ENCODE results near the gene SMTN. TPM values are rescaled to one million over a fixed set of nuclear protein-coding genes. Genes with fewer than 3 reads are reported as not detected.

Gene SMTN
- total and polyA plus RNA-seq, 3 donors from 2014 or later, result 31.6 to 52.5 (median 50.1) TPM

DNA sequence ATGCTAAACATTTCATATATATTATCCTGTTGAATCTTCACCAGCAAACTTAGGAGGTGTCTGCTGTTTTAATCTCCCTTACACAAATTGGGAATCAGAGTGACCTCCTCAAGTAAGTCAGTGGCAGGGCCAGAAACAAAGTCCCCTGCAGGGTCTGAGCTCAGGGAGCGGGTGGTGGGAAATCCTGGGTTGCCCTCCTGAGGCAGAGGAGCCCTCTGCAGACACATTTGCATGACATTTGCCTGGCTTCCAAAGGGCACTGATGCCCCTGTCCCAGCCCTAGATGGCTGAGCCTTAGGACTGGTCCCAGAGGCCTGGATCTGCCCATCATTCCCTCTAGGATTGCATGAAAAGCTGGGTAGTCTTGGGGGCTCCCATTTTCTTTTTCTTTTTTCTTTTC, 39.5 kb downstream of the SMTN start:
- Histone ChIP-seq H3K27me3 (no peaks in the 10 kb centered on the region), H3K4me3 (no peak overlapping the region), H3K9me3 (no peaks in the 10 kb centered on the region), H3K36me3 (ENCODE audit: low read depth, missing control alignments) (no peaks in the 10 kb centered on the region), H3K27ac (no peak overlapping the region), H3K4me1 (peaks cover 7% of the 10 kb centered on the region)
- whole genome bisulfite sequencing, 2 donors, result 80 to 100% methylated on average over 1 of the region's 1 CpG
- TF ChIP-seq, protein P1, sequence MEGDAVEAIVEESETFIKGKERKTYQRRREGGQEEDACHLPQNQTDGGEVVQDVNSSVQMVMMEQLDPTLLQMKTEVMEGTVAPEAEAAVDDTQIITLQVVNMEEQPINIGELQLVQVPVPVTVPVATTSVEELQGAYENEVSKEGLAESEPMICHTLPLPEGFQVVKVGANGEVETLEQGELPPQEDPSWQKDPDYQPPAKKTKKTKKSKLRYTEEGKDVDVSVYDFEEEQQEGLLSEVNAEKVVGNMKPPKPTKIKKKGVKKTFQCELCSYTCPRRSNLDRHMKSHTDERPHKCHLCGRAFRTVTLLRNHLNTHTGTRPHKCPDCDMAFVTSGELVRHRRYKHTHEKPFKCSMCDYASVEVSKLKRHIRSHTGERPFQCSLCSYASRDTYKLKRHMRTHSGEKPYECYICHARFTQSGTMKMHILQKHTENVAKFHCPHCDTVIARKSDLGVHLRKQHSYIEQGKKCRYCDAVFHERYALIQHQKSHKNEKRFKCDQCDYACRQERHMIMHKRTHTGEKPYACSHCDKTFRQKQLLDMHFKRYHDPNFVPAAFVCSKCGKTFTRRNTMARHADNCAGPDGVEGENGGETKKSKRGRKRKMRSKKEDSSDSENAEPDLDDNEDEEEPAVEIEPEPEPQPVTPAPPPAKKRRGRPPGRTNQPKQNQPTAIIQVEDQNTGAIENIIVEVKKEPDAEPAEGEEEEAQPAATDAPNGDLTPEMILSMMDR (IDR thresholded peaks at IDR 0.05), result no peak
- TF ChIP-seq POLR2A (IDR thresholded peaks at IDR 0.05), result no peak
- intact Hi-C loops (cut with DNase I; ENCODE audit: low total_unique reads), result no loop called here
- DNase-seq, result no peak

DNA sequence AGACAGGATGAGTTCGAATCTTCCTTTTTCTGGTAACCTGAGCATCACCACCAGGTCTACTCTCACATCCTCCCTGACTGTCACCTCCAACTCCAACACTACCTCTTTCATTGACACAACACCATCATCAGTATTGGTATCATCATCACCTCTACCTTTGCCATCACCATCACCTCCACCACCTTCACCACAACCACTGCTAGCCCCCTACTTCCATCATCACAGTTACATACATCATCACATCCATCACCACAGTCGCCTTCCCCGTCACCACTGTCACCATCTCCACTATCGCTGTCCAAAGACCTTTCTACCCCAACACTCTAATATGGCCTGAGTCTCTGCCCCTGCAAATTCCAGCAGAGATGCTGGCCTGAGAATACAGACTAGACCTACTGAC, 40.3 kb downstream of the SMTN start:
- WGBS, 2 donors, result 93 to 98% methylated on average over 4 of the region's 4 CpGs
- peaks cover 7% of the 10 kb centered on the region for H3K4me1 ChIP-seq
- intact Hi-C loops (cut with DNase I; ENCODE audit: low total_unique reads), result no loop called here
- no peaks in the 10 kb centered on the region for H3K27me3 ChIP-seq
- DNase-seq, result no peak
- H3K4me3 ChIP-seq, result no peak overlapping the region
- no peak for TF ChIP-seq POLR2A (IDR thresholded peaks at IDR 0.05)
- TF ChIP-seq, protein P1 (IDR thresholded peaks at IDR 0.05), result no peak
- H3K27ac ChIP-seq, result no peak overlapping the region
- no peaks in the 10 kb centered on the region for H3K9me3 ChIP-seq
- no peaks in the 10 kb centered on the region for H3K36me3 ChIP-seq (ENCODE audit: low read depth, missing control alignments)

DNA sequence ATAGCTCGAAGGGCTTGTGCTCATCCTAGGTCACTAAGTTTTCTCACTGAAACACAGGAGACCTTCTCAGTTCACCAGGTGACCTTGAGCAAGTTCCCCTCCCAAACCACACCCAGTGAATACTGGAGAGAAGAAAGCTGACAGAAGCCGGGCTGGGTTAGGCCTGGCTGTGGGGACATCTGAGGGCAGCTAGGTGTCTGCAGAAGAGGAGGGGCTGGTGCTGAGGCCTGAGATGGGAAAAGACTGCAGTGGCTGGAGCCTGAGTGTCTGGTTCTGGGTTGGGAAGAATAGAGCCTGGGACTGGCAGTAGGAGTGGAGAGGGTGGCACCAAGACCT, 41.0 kb downstream of the SMTN start:
- no peak for DNase-seq
- Histone ChIP-seq H3K4me1 (peaks cover 7% of the 10 kb centered on the region), H3K27me3 (no peaks in the 10 kb centered on the region), H3K4me3 (no peak overlapping the region), H3K36me3 (ENCODE audit: low read depth, missing control alignments) (no peaks in the 10 kb centered on the region), H3K9me3 (no peaks in the 10 kb centered on the region), H3K27ac (no peak overlapping the region)
- intact Hi-C loops (cut with DNase I; ENCODE audit: low total_unique reads), result no loop called here
- 56 to 90% methylated on average over 2 of the region's 2 CpGs for WGBS, 2 donors
- TF ChIP-seq, protein P1 (IDR thresholded peaks at IDR 0.05), result no peak
- TF ChIP-seq POLR2A (IDR thresholded peaks at IDR 0.05), result no peak

DNA sequence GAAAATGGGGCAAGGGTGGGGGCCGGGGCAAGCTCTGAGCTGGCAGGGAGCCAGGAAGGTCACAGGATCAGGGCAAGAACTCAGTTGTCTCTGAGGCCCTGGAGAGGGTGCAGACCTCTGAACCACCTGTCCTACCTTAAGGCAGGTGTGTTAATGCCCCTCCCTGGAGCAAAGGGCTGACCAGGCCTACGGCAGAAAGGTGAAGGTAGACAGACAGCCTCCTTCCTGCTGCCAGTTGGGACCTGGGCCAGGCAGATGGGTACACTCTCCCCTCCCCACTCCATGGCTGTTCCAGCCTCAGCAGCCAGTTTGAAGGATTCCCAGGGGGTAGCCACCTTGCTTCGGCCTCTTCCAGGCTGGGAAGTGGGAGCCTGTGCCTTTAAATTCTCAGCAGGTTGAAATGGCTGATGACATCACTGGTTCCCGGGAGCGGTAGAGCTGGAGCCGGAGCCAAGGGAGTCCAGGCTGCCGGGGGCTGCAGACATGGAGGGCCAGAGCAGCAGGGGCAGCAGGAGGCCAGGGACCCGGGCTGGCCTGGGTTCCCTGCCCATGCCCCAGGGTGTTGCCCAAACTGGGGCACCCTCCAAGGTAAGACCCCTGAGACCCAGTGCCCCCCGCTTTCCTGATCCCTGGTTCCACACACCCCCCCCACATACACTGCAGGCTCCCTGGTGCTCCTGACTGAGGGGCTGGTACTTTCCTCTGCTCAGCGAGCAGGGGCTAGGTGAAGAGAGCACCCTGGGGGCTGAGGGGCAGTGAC, 41.6 kb downstream of the SMTN start, which contains the start of gene INPP5J:
Gene INPP5J (plus strand): TSS at position 435 of the 760 bp plus-strand sequence. CDS start 49 bp downstream, at position 484.
- no peak for TF ChIP-seq POLR2A (IDR thresholded peaks at IDR 0.05)
- TF ChIP-seq, protein P1 (IDR thresholded peaks at IDR 0.05), result no peak
- no peak within 1 kb of the TSS for H3K27ac ChIP-seq
- no peaks in the 10 kb centered on the region for H3K36me3 ChIP-seq (ENCODE audit: low read depth, missing control alignments)
- H3K27me3 ChIP-seq, result no peaks in the 10 kb centered on the region
- intact Hi-C loops (cut with DNase I; ENCODE audit: low total_unique reads), result no loop called here
- peak; percentile 62 for DNase-seq
- peaks cover 7% of the 10 kb centered on the region for H3K4me1 ChIP-seq
- H3K4me3 ChIP-seq, result peak within 1 kb of the TSS in 1 of 2 donors; percentile 21
- WGBS, 2 donors, result 23 to 30% methylated on average over 1 to 10 of the region's 10 CpGs
- no peaks in the 10 kb centered on the region for H3K9me3 ChIP-seq

DNA sequence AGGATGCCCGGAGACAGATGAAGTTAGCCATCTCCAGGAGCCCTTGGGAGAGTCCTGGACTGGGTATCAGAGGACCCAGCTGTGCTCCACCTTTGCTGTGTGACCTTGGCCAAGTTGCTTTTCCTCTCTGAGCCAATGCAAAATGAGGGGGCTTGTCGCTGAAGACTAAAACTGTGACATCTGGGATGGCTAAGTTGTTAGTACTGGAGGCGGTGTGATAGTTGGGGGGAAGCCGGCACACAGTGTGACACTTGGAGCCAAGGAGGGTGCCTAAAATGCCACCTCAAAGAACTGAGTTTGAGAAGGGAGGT, 42.1 kb downstream of the SMTN start:
- no peaks in the 10 kb centered on the region for H3K36me3 ChIP-seq (ENCODE audit: low read depth, missing control alignments)
- TF ChIP-seq, protein P1 (IDR thresholded peaks at IDR 0.05), result no peak
- TF ChIP-seq POLR2A (IDR thresholded peaks at IDR 0.05), result no peak
- H3K27me3 ChIP-seq, result no peaks in the 10 kb centered on the region
- H3K4me1 ChIP-seq, result peaks cover 7% of the 10 kb centered on the region
- no peak overlapping the region for H3K27ac ChIP-seq
- no peaks in the 10 kb centered on the region for H3K9me3 ChIP-seq
- H3K4me3 ChIP-seq, result peak overlapping the region in 1 of 2 donors; percentile 21
- 80 to 88% methylated on average over 3 to 4 of the region's 4 CpGs for WGBS, 2 donors
- no peak for DNase-seq
- intact Hi-C loops (cut with DNase I; ENCODE audit: low total_unique reads), result no loop called here

All from testis (tissue), 3 donors.